ENCODE measurements around the gene CLEC11A.
A peak's percentile ranks its signal among the peaks of the same experiment; 100 is the strongest.

CLEC11A gene

GRCh38 chr19:50679177-50680125 lies 43.7 kb upstream of the CLEC11A start (continued):
- TF ChIP-seq ZSCAN23 (tag by site-specific recombination; IDR thresholded peaks at IDR 0.05) (no peak), BCL11A (tag by site-specific recombination; IDR thresholded peaks at IDR 0.05; ENCODE audit: low read depth) (peak; percentile 62; the same call in 1 of the 2 replicates), ZNF549 (tag by site-specific recombination; IDR thresholded peaks at IDR 0.05) (no peak), ZNF221 (tag by site-specific recombination; IDR thresholded peaks at IDR 0.05; ENCODE audit: borderline replicate concordance) (no peak), ZNF623 (tag by site-specific recombination; IDR thresholded peaks at IDR 0.05) (no peak; the same call in 1 of the 2 replicates), ZFP69B (tag by site-specific recombination; IDR thresholded peaks at IDR 0.05) (0 out of 2 replicates have a peak, but pooled peaks have one; percentile 9), REST (tag by site-specific recombination; IDR thresholded peaks at IDR 0.05) (no peak), ZNF658 (tag by site-specific recombination; IDR thresholded peaks at IDR 0.05) (no peak), ZSCAN5A (tag by site-specific recombination; IDR thresholded peaks at IDR 0.05) (no peak), ZNF621 (tag by site-specific recombination; IDR thresholded peaks at IDR 0.05) (no peak), RBAK (tag by site-specific recombination; IDR thresholded peaks at IDR 0.05) (no peak), ZBTB44 (tag by site-specific recombination; IDR thresholded peaks at IDR 0.05) (no peak), ZNF580 (tag by site-specific recombination; IDR thresholded peaks at IDR 0.05) (no peak), HOXC10 (CRISPR knock-in tag; IDR thresholded peaks at IDR 0.05) (no peak), SP2 (tag by site-specific recombination; IDR thresholded peaks at IDR 0.05) (peak; percentile 60), ZBTB17 (tag by site-specific recombination; IDR thresholded peaks at IDR 0.05) (no peak), KLF9 (tag by site-specific recombination; IDR thresholded peaks at IDR 0.05; ENCODE audit: low read depth) (0 out of 2 replicates have a peak, but pooled peaks have one; percentile 13), ZNF544 (tag by site-specific recombination; IDR thresholded peaks at IDR 0.05) (peak; percentile 73; the same call in 1 of the 2 replicates), REPIN1 (tag by site-specific recombination; IDR thresholded peaks at IDR 0.05; ENCODE audit: low read depth) (no peak), HOXD13 (CRISPR knock-in tag; IDR thresholded peaks at IDR 0.05; ENCODE audit: borderline replicate concordance) (no peak), HOXA7 (CRISPR knock-in tag; IDR thresholded peaks at IDR 0.05; ENCODE audit: borderline replicate concordance) (no peak), ZNF184 (tag by site-specific recombination; IDR thresholded peaks at IDR 0.05) (no peak), ZBTB8A (tag by site-specific recombination; IDR thresholded peaks at IDR 0.05) (no peak), SETDB1 (IDR thresholded peaks at IDR 0.05; ENCODE audit: insufficient read length, low read length) (no peak)
- TF ChIP-seq, protein P1, sequence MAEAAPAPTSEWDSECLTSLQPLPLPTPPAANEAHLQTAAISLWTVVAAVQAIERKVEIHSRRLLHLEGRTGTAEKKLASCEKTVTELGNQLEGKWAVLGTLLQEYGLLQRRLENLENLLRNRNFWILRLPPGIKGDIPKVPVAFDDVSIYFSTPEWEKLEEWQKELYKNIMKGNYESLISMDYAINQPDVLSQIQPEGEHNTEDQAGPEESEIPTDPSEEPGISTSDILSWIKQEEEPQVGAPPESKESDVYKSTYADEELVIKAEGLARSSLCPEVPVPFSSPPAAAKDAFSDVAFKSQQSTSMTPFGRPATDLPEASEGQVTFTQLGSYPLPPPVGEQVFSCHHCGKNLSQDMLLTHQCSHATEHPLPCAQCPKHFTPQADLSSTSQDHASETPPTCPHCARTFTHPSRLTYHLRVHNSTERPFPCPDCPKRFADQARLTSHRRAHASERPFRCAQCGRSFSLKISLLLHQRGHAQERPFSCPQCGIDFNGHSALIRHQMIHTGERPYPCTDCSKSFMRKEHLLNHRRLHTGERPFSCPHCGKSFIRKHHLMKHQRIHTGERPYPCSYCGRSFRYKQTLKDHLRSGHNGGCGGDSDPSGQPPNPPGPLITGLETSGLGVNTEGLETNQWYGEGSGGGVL (tag by site-specific recombination; IDR thresholded peaks at IDR 0.05) = peak; percentile 48; the same call in 1 of the 2 replicates
- TF ChIP-seq, protein P2, sequence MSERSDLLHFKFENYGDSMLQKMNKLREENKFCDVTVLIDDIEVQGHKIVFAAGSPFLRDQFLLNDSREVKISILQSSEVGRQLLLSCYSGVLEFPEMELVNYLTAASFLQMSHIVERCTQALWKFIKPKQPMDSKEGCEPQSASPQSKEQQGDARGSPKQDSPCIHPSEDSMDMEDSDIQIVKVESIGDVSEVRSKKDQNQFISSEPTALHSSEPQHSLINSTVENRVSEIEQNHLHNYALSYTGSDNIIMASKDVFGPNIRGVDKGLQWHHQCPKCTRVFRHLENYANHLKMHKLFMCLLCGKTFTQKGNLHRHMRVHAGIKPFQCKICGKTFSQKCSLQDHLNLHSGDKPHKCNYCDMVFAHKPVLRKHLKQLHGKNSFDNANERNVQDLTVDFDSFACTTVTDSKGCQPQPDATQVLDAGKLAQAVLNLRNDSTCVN (tag by site-specific recombination; optimal IDR thresholded peaks at IDR 0.05) = no peak
- TF ChIP-seq, protein P3, sequence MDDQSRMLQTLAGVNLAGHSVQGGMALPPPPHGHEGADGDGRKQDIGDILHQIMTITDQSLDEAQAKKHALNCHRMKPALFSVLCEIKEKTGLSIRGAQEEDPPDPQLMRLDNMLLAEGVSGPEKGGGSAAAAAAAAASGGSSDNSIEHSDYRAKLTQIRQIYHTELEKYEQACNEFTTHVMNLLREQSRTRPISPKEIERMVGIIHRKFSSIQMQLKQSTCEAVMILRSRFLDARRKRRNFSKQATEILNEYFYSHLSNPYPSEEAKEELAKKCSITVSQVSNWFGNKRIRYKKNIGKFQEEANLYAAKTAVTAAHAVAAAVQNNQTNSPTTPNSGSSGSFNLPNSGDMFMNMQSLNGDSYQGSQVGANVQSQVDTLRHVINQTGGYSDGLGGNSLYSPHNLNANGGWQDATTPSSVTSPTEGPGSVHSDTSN (CRISPR knock-in tag; IDR thresholded peaks at IDR 0.05) = no peak
